Measurements from ENCODE around the gene CELA3B.
A peak's percentile ranks its signal among the peaks of the same experiment; 100 is the strongest.
"Not testable (repeated sequence)": the region's sequence is repeated elsewhere in the genome, so short reads cannot be mapped to it uniquely, and the experiment has no call there.

Gene CELA3B

GRCh38 chr1:22006736-22007135, 29.9 kb downstream of the CELA3B start:
- not testable (repeated sequence) for DNase-seq (ENCODE audit: low read depth in 3 of 3, low spot score in 1 of 3)

DNA sequence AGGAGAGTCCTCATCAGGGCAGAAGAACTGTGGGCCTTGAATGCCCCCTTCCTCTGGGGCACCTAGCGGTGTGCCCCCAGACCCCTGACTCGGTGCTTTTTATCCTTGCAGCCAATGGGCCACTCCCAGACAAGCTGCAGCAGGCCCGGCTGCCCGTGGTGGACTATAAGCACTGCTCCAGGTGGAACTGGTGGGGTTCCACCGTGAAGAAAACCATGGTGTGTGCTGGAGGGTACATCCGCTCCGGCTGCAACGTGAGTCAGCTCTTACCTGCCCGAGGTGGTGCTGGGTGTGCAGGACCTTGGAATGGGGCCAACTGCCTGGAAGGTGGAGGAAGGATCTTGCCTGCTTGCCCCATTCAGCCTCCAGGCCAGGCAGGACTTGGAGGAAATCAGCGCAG, 30.4 kb downstream of the CELA3B start:
- DNase-seq (ENCODE audit: low read depth in 3 of 3, low spot score in 1 of 3): not testable (repeated sequence)

DNA sequence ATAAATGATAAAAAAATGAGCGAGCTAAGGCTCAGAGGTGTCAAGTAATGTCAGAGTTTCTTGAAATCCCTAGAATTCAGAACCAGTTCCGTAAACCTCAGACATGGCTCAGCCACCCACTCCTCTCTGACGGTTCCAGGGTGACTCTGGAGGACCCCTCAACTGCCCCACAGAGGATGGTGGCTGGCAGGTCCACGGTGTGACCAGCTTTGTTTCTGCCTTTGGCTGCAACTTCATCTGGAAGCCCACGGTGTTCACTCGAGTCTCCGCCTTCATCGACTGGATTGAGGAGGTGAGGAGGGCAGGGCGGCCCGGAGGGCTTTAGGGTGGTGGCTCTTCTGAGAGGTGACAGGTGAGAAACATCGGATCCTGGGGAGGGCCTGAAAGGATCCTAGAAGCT, 32.7 kb downstream of the CELA3B start:
- not testable (repeated sequence) for DNase-seq (ENCODE audit: low read depth in 3 of 3, low spot score in 1 of 3)

GRCh38 chr1:22012752-22013151, 35.9 kb downstream of the CELA3B start:
- not testable (repeated sequence) for DNase-seq (ENCODE audit: low read depth in 3 of 3, low spot score in 1 of 3)

DNA sequence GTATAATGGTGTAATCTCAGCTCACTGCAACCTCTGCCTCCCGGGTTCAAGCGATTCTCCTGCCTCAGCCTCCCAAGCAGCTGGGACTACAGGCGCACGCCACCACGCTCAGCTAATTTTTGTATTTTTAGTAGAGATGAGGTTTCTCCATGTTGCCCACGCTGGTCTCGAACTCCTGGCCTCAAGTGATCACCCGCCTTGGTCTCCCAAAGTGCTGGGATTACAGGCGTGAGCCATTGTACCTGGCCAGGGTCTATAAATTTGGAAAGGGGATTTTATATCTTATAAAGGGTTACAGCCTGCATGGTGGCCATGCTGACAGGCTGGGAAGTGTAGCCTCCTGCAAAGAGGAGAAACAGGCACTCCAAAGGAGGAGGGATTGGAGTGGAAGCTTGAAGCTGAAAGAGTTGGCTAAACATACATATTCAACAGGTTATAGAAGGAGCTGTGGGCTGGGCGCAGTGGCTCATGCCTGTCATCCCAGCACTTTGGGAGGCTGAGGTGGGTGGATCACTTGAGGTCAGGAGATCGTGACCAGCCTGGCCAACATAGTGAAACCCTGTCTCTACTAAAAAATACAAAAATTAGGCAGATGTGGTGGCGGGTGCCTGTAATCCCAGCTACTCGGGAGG, 37.9 kb downstream of the CELA3B start:
- DNase-seq (ENCODE audit: low read depth in 3 of 3, low spot score in 1 of 3): not testable (repeated sequence)

GRCh38 chr1:22018583-22019559, 42.0 kb downstream of the CELA3B start:
- peak in 2 of 3 donors; percentile 23 to 41 for DNase-seq (ENCODE audit: low read depth in 3 of 3, low spot score in 1 of 3)

DNA sequence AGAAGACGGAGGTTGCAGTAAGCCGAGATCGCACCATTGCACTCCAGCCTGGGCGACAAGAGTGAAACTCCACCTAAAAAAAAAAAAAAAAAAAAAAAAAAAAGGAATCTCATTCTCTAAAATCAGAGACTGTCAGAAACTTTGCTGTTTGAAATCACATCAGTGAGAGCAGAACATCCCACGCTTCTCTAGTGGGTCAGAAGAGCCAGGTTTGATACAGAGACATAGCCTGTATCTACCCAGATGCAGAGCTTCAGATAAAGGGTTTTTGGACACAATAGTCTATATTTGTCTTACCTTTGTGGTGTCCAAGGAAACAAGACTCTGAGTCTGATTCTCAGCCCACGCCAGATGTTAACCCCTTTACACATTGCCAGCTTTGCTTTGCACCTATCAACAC, 44.2 kb downstream of the CELA3B start:
- DNase-seq (ENCODE audit: low read depth in 3 of 3, low spot score in 1 of 3): no peak

DNA sequence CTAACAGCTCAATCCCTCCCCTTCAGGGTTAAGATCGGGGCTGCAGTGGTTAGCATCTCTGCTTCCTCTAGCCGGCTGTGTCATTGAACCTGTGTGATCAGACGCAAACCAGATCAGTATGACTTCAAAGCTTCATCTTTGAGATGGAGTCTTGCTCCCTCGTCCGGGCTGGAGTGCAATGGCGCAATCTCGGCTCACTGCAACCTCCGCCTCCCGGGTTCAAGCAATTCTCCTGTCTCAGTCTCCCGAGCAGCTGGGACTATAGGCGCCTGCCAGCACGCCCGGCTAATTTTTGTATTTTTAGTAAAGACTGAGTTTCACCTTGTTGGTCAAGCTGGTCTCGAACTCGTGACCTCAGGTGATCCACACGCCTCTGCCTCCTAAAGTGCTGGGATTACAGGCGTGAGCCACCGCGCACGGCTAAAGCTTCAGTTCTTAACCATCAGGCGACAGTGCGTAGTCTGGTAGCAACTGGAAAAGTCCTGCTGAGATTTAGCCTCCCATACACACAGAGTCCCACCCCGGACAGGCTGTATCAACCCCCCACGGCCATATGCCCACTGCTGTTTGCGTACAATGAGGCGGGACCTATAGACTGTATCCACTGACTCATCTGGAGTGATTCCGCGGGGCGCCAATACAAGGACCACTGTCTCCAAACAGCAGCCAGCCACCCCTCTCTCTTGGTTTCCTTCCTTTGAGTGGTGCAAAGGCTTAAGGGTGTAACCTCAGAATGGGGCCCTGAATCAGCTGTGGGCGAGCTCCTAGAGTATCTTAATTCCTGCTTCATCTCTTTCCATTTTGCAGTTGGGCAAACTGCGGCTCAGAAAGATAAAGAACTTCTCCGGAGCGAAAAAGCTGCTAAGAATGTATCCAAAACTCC, 47.9 kb downstream of the CELA3B start:
- peak; percentile 32 to 43 (median 36) for DNase-seq (ENCODE audit: low read depth in 3 of 3, low spot score in 1 of 3)

- DNase-seq (ENCODE audit: low read depth in 3 of 3, low spot score in 1 of 3): peak; percentile 70 to 81 (median 79)
Measured at GRCh38 chr1:22025368-22026155, 48.7 kb downstream of the CELA3B start.

- no peak for DNase-seq (ENCODE audit: low read depth in 3 of 3, low spot score in 1 of 3)
Measured at GRCh38 chr1:22026924-22027289, 50.1 kb downstream of the CELA3B start.

- DNase-seq (ENCODE audit: low read depth in 3 of 3, low spot score in 1 of 3): no peak
Measured at GRCh38 chr1:22030057-22030456, 53.2 kb downstream of the CELA3B start.

- DNase-seq (ENCODE audit: low read depth in 3 of 3, low spot score in 1 of 3): no peak
Measured at GRCh38 chr1:22030473-22030872, 53.7 kb downstream of the CELA3B start.

GRCh38 chr1:22031214-22031962, 54.6 kb downstream of the CELA3B start:
- DNase-seq (ENCODE audit: low read depth in 3 of 3, low spot score in 1 of 3): no peak

DNA sequence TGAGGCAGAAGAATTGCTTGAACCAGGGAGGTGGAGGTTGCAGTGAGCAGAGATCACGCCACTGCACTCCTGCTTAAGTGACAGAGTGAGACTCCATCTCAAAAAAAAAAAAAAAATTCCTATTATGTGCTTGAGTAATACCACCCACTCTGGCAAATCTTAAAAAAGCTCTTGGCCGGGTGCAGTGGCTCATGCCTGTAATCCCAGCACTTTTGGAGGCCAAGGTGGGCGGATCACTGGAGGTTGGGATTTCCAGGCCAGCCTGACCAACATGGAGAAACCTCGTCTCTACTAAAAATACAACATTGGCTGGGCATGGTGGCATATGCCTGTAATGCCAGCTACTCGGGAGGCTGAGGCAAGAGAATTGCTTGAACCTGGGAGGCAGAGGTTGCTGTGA, 58.0 kb downstream of the CELA3B start:
- not testable (repeated sequence) for DNase-seq (ENCODE audit: low read depth in 3 of 3, low spot score in 1 of 3)

- no peak for DNase-seq (ENCODE audit: low read depth in 3 of 3, low spot score in 1 of 3)
Measured at GRCh38 chr1:22037520-22037919, 60.7 kb downstream of the CELA3B start.

- no peak for DNase-seq (ENCODE audit: low read depth in 3 of 3, low spot score in 1 of 3)
Measured at GRCh38 chr1:22038036-22038435, 61.2 kb downstream of the CELA3B start.

Data from stimulated activated CD4-positive, alpha-beta T cell treated with anti-CD3 and anti-CD28 coated beads, TNF-alpha, amount 100 ng/mL, for 1 hour (primary cell).